ENCODE measurements around the gene PNKP.

The PNKP gene

GRCh38 chr19:49890349-49891311 is 23.3 kb upstream of the PNKP start:
- peak; percentile 52 to 64 (median 58) for DNase-seq (ENCODE audit: low read depth in 3 of 3)

- peak; percentile 54 to 57 (median 55) for DNase-seq (ENCODE audit: low read depth in 3 of 3)
These were observed 22.4 kb upstream of the PNKP start for GRCh38 chr19:49889687-49890348.

GRCh38 chr19:49889038-49889686 is 21.8 kb upstream of the PNKP start:
- no peak for DNase-seq (ENCODE audit: low read depth in 3 of 3)

GRCh38 chr19:49888510-49888824 is 21.1 kb upstream of the PNKP start:
- DNase-seq (ENCODE audit: low read depth in 3 of 3) = no peak

- DNase-seq (ENCODE audit: low read depth in 3 of 3) = no peak
These were observed 20.5 kb upstream of the PNKP start for GRCh38 chr19:49887665-49888509.

GRCh38 chr19:49887037-49887664 is 19.8 kb upstream of the PNKP start:
- DNase-seq (ENCODE audit: low read depth in 3 of 3) = no peak

- DNase-seq (ENCODE audit: low read depth in 3 of 3) = no peak
These were observed 17.4 kb upstream of the PNKP start for GRCh38 chr19:49884760-49885159.

- DNase-seq (ENCODE audit: low read depth in 3 of 3) = no peak
These were observed 16.7 kb upstream of the PNKP start for GRCh38 chr19:49884109-49884508.

- no peak for DNase-seq (ENCODE audit: low read depth in 3 of 3)
These were observed 15.7 kb upstream of the PNKP start for GRCh38 chr19:49883094-49883493.

- DNase-seq (ENCODE audit: low read depth in 3 of 3) = no peak
These were observed 15.3 kb upstream of the PNKP start for GRCh38 chr19:49882643-49883042.

- DNase-seq (ENCODE audit: low read depth in 3 of 3) = no peak
These were observed 14.5 kb upstream of the PNKP start for GRCh38 chr19:49881672-49882394.

GRCh38 chr19:49881186-49881585 is 13.8 kb upstream of the PNKP start:
- DNase-seq (ENCODE audit: low read depth in 3 of 3) = no peak

- no peak for DNase-seq (ENCODE audit: low read depth in 3 of 3)
These were observed 12.9 kb upstream of the PNKP start for GRCh38 chr19:49880162-49880869.

- DNase-seq (ENCODE audit: low read depth in 3 of 3) = no peak
These were observed 12.0 kb upstream of the PNKP start for GRCh38 chr19:49879243-49879963.

- no peak for DNase-seq (ENCODE audit: low read depth in 3 of 3)
These were observed 11.3 kb upstream of the PNKP start for GRCh38 chr19:49878744-49879070.

- peak; percentile 92 to 98 (median 96) for DNase-seq (ENCODE audit: low read depth in 3 of 3)
These were observed 10.7 kb upstream of the PNKP start for GRCh38 chr19:49877879-49878743.

GRCh38 chr19:49877020-49877878 is 9.9 kb upstream of the PNKP start, which contains the start of the genes AKT1S1 and TBC1D17:
AKT1S1 (minus strand) TSS chr19:49877355; CDS start chr19:49873295, 4,060 bp downstream.
TBC1D17 (plus strand) TSS chr19:49877702; CDS start chr19:49877724, 22 bp downstream.
- DNase-seq (ENCODE audit: low read depth in 3 of 3) = peak; percentile 89 to 98 (median 96)

All from stimulated activated CD4-positive, alpha-beta T cell treated with anti-CD3 and anti-CD28 coated beads, TNF-alpha, amount 100 ng/mL, for 4 hours (primary cell).